H1 (cell line): Measurements from ENCODE around the gene SLC66A1. TPM values are rescaled to one million over a fixed set of nuclear protein-coding genes. Genes with fewer than 3 reads are reported as not detected.
A peak's percentile ranks its signal among the peaks of the same experiment; 100 is the strongest.

Experiments used
- CTCF ChIA-PET: fragments of 300-600 bp; sonication (Branson Sonifier 250); formaldehyde crosslinking; loops from one replicate; lab custom pipeline; 2021; ENCODE audit not compliant: partially characterized antibody; lab: Charles Lee
- POLR2A ChIA-PET: fragments of 300-600 bp; sonication (Branson Sonifier 250); formaldehyde crosslinking; loops from one replicate; lab custom pipeline; 2021; ENCODE audit warnings: inconsistent platforms; ENCODE audit not compliant: partially characterized antibody; lab: Charles Lee
- DNase-seq, 2 experiments: peaks; one replicate each; pipeline versions ENCODE4 v3.0.0 to v3.0.0-alpha.2; 2010 to 2022; ENCODE audit warnings: low spot score in 2 of 2, low read depth in 1 of 2, mixed read lengths in 1 of 2
- FAIRE-seq: peaks from 2 replicates; lab custom pipeline; 2011; peaks lifted over from hg19 to GRCh38; lab: Jason Lieb, UNC
- H2AFZ ChIP-seq: 2 replicates; pipeline ENCODE4 v1.8.1; 2012; ENCODE audit warnings: low read length, inconsistent platforms
- H2AK5ac ChIP-seq: 2 replicates; pipeline ENCODE4 v1.6.1; 2013; ENCODE audit warnings: low read depth, low read length
- H2BK120ac ChIP-seq: replicated peaks from 2 replicates; pipeline ENCODE3; 2013; ENCODE audit warnings: low read depth, low read length, inconsistent platforms
- H2BK12ac ChIP-seq: 2 replicates; pipeline ENCODE4 v1.6.1; 2013; ENCODE audit warnings: low read depth, low read length
- H2BK15ac ChIP-seq: 2 replicates; pipeline ENCODE4 v1.6.1; 2013; ENCODE audit warnings: low read length
- H2BK20ac ChIP-seq: 2 replicates; pipeline ENCODE4 v1.6.1; 2013; ENCODE audit warnings: low read length
- H2BK5ac ChIP-seq: 2 replicates; pipeline ENCODE4 v1.6.1; 2013; ENCODE audit warnings: low read depth, low read length
- H3K14ac ChIP-seq: 2 replicates; pipeline ENCODE4 v1.6.1; 2013; ENCODE audit warnings: inconsistent platforms; ENCODE audit not compliant: insufficient read length
- H3K18ac ChIP-seq: 2 replicates; pipeline ENCODE4 v1.6.1; 2013; ENCODE audit warnings: low read length; ENCODE audit errors: extremely low read depth
- H3K23ac ChIP-seq: 2 replicates; pipeline ENCODE4 v1.6.1; 2013; ENCODE audit warnings: inconsistent platforms; ENCODE audit not compliant: insufficient read length
- H3K23me2 ChIP-seq: 2 replicates; pipeline ENCODE4 v1.6.1; 2013; ENCODE audit warnings: low read depth, low read length
- H3K27ac ChIP-seq: 2 replicates; pipeline ENCODE4 v1.6.1; 2011; ENCODE audit warnings: low read depth, low read length, inconsistent platforms
- H3K27me3 ChIP-seq, 4 experiments: replicated peaks in 1 of 4; 1 replicate in 1 of 4; 2 replicates in 3 of 4; pipeline versions ENCODE4 v1.6.1 to v1.8.1; 2011 to 2013; ENCODE audit warnings: low read length in 3 of 4, mild to moderate bottlenecking in 3 of 4, inconsistent platforms in 2 of 4, mixed read lengths in 2 of 4, moderate library complexity in 1 of 4; ENCODE audit not compliant: control insufficient read depth in 3 of 4, insufficient read depth in 3 of 4; ENCODE audit errors: extremely low read depth in 1 of 4
- H3K36me3 ChIP-seq, 4 experiments: 2 replicates each; pipeline versions ENCODE4 v1.6.1 to v1.8.1; 2011 to 2013; ENCODE audit warnings: mild to moderate bottlenecking in 4 of 4, low read length in 3 of 4, moderate library complexity in 2 of 4, control low read depth in 1 of 4, inconsistent platforms in 1 of 4; ENCODE audit not compliant: insufficient read depth in 4 of 4, control insufficient read depth in 2 of 4
- H3K4ac ChIP-seq: replicated peaks from 2 replicates; pipeline ENCODE3; 2013; ENCODE audit warnings: low read length, low read depth, mixed read lengths, inconsistent platforms; ENCODE audit not compliant: insufficient read length
- H3K4me1 ChIP-seq, 4 experiments: replicated peaks in 1 of 4; 1 replicate in 1 of 4; 2 replicates in 3 of 4; pipeline versions ENCODE4 v1.6.1 to v1.8.1; 2011 to 2013; ENCODE audit warnings: low read length in 3 of 4, inconsistent platforms in 2 of 4, mixed read lengths in 1 of 4; ENCODE audit not compliant: insufficient read depth in 4 of 4, control insufficient read depth in 3 of 4
- H3K4me2 ChIP-seq, 2 experiments: 2 replicates each; pipeline versions ENCODE4 v1.6.1 to v1.8.1; 2011 to 2013; ENCODE audit warnings: low read depth in 2 of 2, low read length in 2 of 2, control low read depth in 1 of 2, inconsistent platforms in 1 of 2, mild to moderate bottlenecking in 1 of 2; ENCODE audit not compliant: insufficient read depth in 1 of 2
- H3K4me3 ChIP-seq, 4 experiments: fragments of 200-600, 300-600 bp in 1 of 4; sonication (generic), shearing (Covaris generic), sonication (Bioruptor Twin) in 1 of 4; 2 replicates each; pipeline versions ENCODE4 v1.5.1 to v1.8.1; 2011 to 2016; ENCODE audit warnings: low read length in 4 of 4, low read depth in 3 of 4, control low read depth in 2 of 4, inconsistent platforms in 2 of 4, mild to moderate bottlenecking in 2 of 4, mixed read lengths in 1 of 4, moderate library complexity in 1 of 4; ENCODE audit not compliant: insufficient read depth in 2 of 4; ENCODE audit errors: extremely low read depth in 1 of 4
- H3K56ac ChIP-seq: replicated peaks from 2 replicates; pipeline ENCODE3; 2013; ENCODE audit warnings: low read depth, mild to moderate bottlenecking, mixed read lengths, low read length, inconsistent platforms; ENCODE audit not compliant: insufficient read length
- H3K79me1 ChIP-seq: 2 replicates; pipeline ENCODE4 v1.6.1; 2013; ENCODE audit warnings: low read depth, low read length, control low read depth
- H3K79me2 ChIP-seq, 2 experiments: 2 replicates each; pipeline versions ENCODE4 v1.6.1 to v1.8.1; 2012 to 2013; ENCODE audit warnings: low read length in 2 of 2, mild to moderate bottlenecking in 2 of 2, inconsistent platforms in 1 of 2; ENCODE audit not compliant: insufficient read depth in 2 of 2, control insufficient read depth in 1 of 2
- H3K9ac ChIP-seq, 4 experiments: replicated peaks in 1 of 4; 1 replicate in 1 of 4; 2 replicates in 3 of 4; pipeline versions ENCODE4 v1.6.1 to v1.8.1; 2011 to 2013; ENCODE audit warnings: low read depth in 3 of 4, low read length in 3 of 4, control low read depth in 2 of 4, mild to moderate bottlenecking in 2 of 4, moderate library complexity in 2 of 4, inconsistent platforms in 1 of 4; ENCODE audit errors: extremely low read depth in 1 of 4
- H3K9me3 ChIP-seq, 2 experiments: 2 replicates each; pipeline versions ENCODE4 v1.6.1 to v1.8.1; 2012 to 2013; ENCODE audit warnings: mild to moderate bottlenecking in 2 of 2, moderate library complexity in 2 of 2, control low read depth in 1 of 2, inconsistent platforms in 1 of 2, low read depth in 1 of 2, low read length in 1 of 2, mixed read lengths in 1 of 2; ENCODE audit not compliant: insufficient read depth in 2 of 2
- H4K20me1 ChIP-seq, 2 experiments: replicated peaks in 1 of 2; 2 replicates each; pipeline versions ENCODE3 to v1.8.1; 2011 to 2013; ENCODE audit warnings: inconsistent platforms in 2 of 2, low read length in 2 of 2, mild to moderate bottlenecking in 1 of 2; ENCODE audit not compliant: insufficient read depth in 2 of 2, control insufficient read depth in 1 of 2
- H4K5ac ChIP-seq: 2 replicates; pipeline ENCODE4 v1.6.1; 2013; ENCODE audit warnings: low read length, low read depth, mixed read lengths, inconsistent platforms; ENCODE audit not compliant: insufficient read length
- H4K8ac ChIP-seq: 2 replicates; pipeline ENCODE4 v1.8.0; 2013; ENCODE audit warnings: mild to moderate bottlenecking, moderate library complexity, low read length, inconsistent platforms; ENCODE audit not compliant: insufficient read depth; ENCODE audit errors: extremely low read depth
- H4K91ac ChIP-seq: replicated peaks from 2 replicates; pipeline ENCODE3; 2013; ENCODE audit warnings: low read length, mixed read lengths, inconsistent platforms; ENCODE audit not compliant: insufficient read length
- CBX8 ChIP-seq: fragments of 300-800, 300-1000 bp; sonication (generic); IDR thresholded peaks from 2 replicates; pipeline ENCODE4 v1.7.1; 2016; ENCODE audit warnings: low read depth, low read length, borderline replicate concordance
- POLR2AphosphoS5 ChIP-seq: IDR thresholded peaks from 2 replicates; pipeline ENCODE4 v1.6.1; 2011; ENCODE audit warnings: low read depth, low read length
- SP1 ChIP-seq: IDR thresholded peaks from 2 replicates; pipeline ENCODE4 v1.6.1; 2011; ENCODE audit warnings: low read depth, low read length
- WGBS, 2 experiments: shearing (Covaris generic) in 1 of 2; methylation state at CpG; one replicate each; pipeline versions ENCODE4 v1.1.6 to v1.1.7; 2013 to 2015; ENCODE audit warnings: low lambda C conversion rate in 2 of 2, mixed read lengths in 2 of 2, inconsistent platforms in 1 of 2, low coverage in 1 of 2, missing lambda C conversion rate in 1 of 2; ENCODE audit not compliant: insufficient replicate concordance in 2 of 2, insufficient coverage in 1 of 2, insufficient read length in 1 of 2; ENCODE audit errors: extremely low coverage in 1 of 2, missing lambda C conversion rate in 1 of 2; 5-methylcytosine and 5-hydroxymethylcytosine counted together
- polyA plus RNA-seq, 7 experiments: library from polyadenylated mRNA; depleted of rRNA in 3 of 7; stranded (reverse) in 5 of 7; unstranded in 2 of 7; fragments of >200 nt in 5 of 7; fragments of 200-250 nt in 2 of 7; gene quantifications; 1 replicate in 5 of 7; 2 replicates in 1 of 7; 4 replicates in 1 of 7; pipeline versions ENCODE4 v1.2.1 to v1.2.3, GENCODE V29; 2011 to 2013; ENCODE audit warnings: missing spikeins in 2 of 7, mixed read lengths in 2 of 7
- total RNA-seq: library from RNA; stranded (reverse); fragmentation: NEBNext Ultra II Directional; extraction: Animal tissue kit (Norgen Biotek cat#: 25700); gene quantifications from 2 replicates; pipeline ENCODE4 v1.2.1, GENCODE V29; 2021

SLC66A1 gene
- total and polyA plus RNA-seq, 2 of the 8 experiments (the other 6 are each of a cell fraction or from before 2014, with no cell fraction given): 16.8 to 27.9 TPM

GRCh38 chr1:19352839-19353238, 40.7 kb downstream of the SLC66A1 start:
- FAIRE-seq (no peak), DNase-seq (no peak)
- 89% methylated on average over 14 of the region's 14 CpGs; no CpG with 5 or more reads in 1 of the 2 experiments for WGBS, 2 experiments
- Histone ChIP-seq H2AK5ac (no peak overlapping the region), H2BK120ac (no peak overlapping the region), H3K79me2 (no peaks in the 10 kb centered on the region), H3K56ac (no peak overlapping the region), H3K27ac (peak overlapping the region; percentile 41; the same call in 1 of the 2 replicates), H2BK20ac (0 out of 2 replicates have a peak overlapping the region, but pooled peaks have one; percentile 9), H3K23ac (no peak overlapping the region), H3K4me3 (no peak overlapping the region), H3K23me2 (no peaks in the 10 kb centered on the region), H4K91ac (peak overlapping the region; percentile 42), H3K27me3 (no peaks in the 10 kb centered on the region), H3K4ac (no peak overlapping the region), H3K9me3 (no peaks in the 10 kb centered on the region), H2BK5ac (peak overlapping the region; percentile 54; the same call in 1 of the 2 replicates), H2BK15ac (0 out of 2 replicates have a peak overlapping the region, but pooled peaks have one; percentile 81), H3K18ac (peak overlapping the region; percentile 83; the same call in 1 of the 2 replicates), H3K79me1 (no peaks in the 10 kb centered on the region; the same call in none of the 2 replicates), H3K4me2 (peak overlapping the region in 1 of 2 experiments; percentile 63; a peak in 1 of 4 replicates), H3K4me1 (peaks cover 8 to 24% (median 17%) of the 10 kb centered on the region in 4 experiments), H2AFZ (no peak overlapping the region), H4K8ac (peak overlapping the region; percentile 36; the same call in 1 of the 2 replicates), H4K5ac (no peak overlapping the region), H4K20me1 (peaks cover 6 to 11% of the 10 kb centered on the region in 2 experiments), H3K9ac (peak overlapping the region in 1 of 4 experiments; percentile 1; a peak in 1 of 7 replicates), H3K14ac (no peak overlapping the region), H3K36me3 (peaks cover 3 to 31% (median 18%) of the 10 kb centered on the region in 4 experiments; a peak in 6 of 8 replicates), H2BK12ac (peak overlapping the region; percentile 27; the same call in 1 of the 2 replicates)
- ChIA-PET POLR2A (interaction anchor here (1.0 to 1.8 kb wide), 6 partner anchors 8 to 129 kb away, joined by 3 to 7 read pairs (median 4); no protein-coding TSS in a partner anchor), CTCF (interaction anchor here (0.7 to 5.3 kb wide), 11 partner anchors 9 to 296 kb away, joined by 3 to 72 read pairs (median 4); no protein-coding TSS in a partner anchor)
- TF ChIP-seq SP1 (no peak), POLR2AphosphoS5 (no peak), CBX8 (no peak)
